NCI-H2196 (cell line): ENCODE data around the gene KCTD12.
"Not testable (repeated sequence)": the region's sequence is repeated elsewhere in the genome, so short reads cannot be mapped to it uniquely, and the experiment has no call there.

Source experiments
- DNase-seq: peaks from one replicate; lab custom pipeline; 2025; ENCODE audit not compliant: unreplicated experiment; lab: John Stamatoyannopoulos, UW

Gene KCTD12

DNA sequence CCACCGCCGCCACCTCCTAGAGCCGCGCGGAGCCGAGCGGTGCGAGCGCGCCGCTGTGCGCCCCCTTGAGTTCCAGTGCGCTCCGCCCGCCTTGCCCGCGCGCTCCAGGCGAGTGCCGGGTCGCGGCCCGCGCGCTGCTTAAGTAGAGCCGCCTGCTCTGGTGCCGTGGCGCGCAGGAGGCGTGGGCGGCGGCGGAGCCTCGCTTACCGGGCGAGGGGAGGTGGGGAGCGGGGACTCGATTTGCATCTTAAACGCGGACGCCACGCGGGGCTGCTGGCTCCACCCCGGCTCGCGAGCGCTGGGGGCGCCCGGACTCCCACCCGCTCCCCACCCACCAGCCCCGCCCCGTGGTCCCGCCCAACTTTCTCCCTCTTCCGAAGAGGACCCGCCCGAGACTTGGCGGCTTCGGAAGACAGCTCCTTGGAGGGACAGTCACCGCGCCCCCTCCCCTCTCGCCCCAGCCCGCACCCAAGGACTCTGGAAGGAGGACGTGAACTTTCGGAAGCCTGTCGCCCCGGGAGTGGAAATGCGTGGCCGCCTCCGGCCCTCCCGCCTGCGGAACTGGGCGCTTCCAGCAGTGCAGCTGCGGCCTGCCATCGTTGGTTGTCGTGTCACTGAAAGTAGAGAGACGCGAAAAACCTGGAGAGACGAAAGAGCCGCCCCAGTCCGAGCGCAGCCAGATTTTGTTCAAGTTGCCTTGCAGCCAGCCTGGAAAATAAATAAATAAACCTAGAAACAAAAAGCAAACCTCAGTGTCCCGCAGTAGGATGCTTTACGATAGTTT is at the start of gene KCTD12:
Gene KCTD12 (minus strand): TSS at position 114 of the 784 bp plus-strand sequence. CDS start 257 bp downstream, outside the sequence.
- no peak for DNase-seq

DNA sequence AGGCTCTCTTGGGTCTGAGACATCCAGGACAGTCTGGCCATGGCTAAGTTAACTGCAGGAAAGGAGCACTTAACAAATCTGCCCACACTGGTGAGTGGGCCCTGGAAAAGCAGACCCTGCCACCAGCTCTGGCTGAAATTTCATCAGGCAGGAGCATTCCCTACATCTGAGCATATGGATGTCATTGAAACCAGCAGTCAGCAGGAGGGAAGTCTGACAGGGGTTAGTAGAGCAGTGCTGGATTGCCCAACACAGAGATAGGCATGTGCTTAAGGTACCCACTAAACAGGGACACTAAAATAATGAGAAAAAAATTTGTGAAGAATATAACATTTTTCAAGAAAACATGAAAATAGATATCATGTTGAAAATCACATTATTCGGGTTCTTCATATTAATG is 48.5 kb upstream of the KCTD12 start:
- DNase-seq = no peak

- no peak for DNase-seq
Measured at GRCh38 chr13:76932076-76932475, 45.9 kb upstream of the KCTD12 start.

DNA sequence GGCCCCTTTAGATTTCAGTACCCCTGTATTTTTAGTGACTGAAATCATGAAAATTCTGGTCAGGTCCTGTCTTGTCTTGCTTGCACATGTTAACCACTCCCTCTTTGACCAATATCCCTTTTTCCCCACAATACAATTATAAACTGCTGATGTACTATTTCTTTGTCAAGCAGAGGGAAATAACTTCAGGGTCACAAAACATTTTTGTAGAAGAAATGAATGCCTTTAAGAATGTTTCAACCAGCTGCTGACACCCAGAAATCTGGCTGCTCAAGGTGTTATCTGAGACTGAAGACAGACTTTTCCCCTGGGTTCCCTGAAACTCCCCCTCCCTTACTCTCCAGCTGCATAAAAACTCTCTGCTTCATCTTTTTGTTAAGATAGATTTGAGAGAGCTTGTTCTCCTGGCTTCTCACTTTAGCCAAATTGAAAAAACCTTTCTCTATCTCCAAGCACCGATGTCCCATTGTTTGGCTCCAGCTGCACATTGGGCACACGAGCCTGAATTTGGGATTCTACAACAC is 43.7 kb upstream of the KCTD12 start:
- DNase-seq = no peak

DNA sequence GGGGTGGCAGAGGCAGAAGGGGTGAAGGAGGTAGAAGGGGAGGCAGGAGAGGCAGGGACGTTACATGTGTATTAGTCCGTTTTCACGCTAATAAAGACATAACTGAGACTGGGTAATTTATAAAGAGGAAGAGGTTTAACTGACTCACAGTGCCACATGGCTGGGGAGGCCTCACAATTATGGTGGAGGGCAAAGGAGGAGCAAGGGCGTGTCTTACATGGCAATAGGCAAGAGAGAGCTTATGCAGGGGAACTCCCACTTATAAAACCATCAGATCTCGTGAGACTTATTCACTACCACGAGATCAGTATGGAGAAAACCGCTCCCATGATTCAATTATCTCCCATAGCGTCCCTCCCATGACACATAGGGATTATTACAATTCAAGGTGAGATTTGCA is 43.1 kb upstream of the KCTD12 start:
- no peak for DNase-seq

DNA sequence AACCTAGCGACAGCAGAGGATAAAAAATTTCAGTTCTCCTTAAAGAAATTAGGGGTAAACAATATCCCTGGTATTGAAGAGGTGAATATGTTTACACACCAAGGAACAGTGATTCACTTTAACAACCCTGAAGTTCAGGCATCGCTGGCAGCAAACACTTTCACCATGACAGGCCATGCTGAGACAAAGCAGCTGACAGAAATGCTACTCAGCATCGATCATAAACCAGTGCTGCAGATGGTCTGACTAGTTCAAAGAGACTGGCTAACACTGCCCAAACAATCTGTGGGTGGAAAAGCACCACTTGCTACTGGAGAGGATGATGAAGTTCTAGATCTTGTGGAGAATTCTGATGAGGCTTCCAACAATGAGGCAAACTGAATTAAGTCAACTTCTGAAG is 42.3 kb upstream of the KCTD12 start:
- DNase-seq = no peak

GRCh38 chr13:76927955-76928354 is 41.8 kb upstream of the KCTD12 start:
- no peak for DNase-seq

GRCh38 chr13:76925115-76925514 is 38.9 kb upstream of the KCTD12 start:
- no peak for DNase-seq

- DNase-seq = no peak
Measured at GRCh38 chr13:76921516-76921915, 35.3 kb upstream of the KCTD12 start.

GRCh38 chr13:76917755-76918481 is 31.7 kb upstream of the KCTD12 start:
- not testable (repeated sequence) for DNase-seq

- no peak for DNase-seq
Measured at GRCh38 chr13:76917095-76917494, 30.9 kb upstream of the KCTD12 start.

GRCh38 chr13:76913898-76914297 is 27.7 kb upstream of the KCTD12 start:
- DNase-seq = no peak

DNA sequence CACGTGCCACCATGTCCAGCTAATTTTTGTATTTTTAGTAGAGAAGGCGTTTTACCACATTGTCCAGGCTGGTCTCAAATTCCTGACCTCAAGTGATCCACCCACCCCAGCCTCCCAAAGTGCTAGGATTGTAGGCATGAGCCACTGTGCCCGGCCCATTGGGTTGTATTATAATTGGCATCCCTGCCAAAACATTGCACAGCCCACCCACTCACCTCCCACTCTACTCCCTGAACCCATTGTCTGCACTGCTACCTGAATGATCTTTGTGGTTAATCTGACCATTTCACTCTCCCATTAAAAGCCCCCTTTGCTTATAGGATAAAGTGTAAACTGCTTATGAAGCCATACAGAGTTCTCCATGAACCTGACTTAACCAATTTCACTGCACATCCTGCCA is 26.3 kb upstream of the KCTD12 start:
- no peak for DNase-seq

GRCh38 chr13:76904507-76904906 is 18.3 kb upstream of the KCTD12 start:
- no peak for DNase-seq

DNA sequence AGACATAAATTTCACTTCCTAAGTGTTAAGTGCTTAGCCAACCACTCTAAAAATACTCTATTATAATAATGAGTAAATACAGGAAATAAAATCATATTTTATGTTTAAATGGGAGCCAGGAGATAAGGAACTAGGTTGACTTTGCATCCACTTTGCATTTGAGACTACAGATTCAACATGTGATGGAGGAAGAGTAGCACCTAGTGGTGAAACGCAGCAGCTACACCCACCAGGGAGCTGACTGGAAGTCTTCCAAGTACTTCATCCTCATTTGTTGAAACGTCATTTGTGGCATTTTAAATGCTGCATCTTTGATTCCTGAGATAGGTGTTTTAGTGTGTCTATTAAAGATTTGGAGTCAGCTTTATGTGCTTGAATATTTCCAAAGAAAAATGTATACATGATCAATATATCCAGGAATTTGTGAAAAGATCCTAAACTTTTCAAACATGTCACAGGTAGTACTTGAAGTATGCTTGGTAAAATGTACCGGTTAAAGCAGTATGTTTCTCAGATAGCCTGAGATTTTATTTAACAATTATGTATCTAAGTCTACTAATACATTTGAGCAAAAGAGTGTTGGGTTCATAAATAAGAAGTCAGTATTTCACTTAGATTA is 17.4 kb upstream of the KCTD12 start:
- peak; percentile 28 for DNase-seq

DNA sequence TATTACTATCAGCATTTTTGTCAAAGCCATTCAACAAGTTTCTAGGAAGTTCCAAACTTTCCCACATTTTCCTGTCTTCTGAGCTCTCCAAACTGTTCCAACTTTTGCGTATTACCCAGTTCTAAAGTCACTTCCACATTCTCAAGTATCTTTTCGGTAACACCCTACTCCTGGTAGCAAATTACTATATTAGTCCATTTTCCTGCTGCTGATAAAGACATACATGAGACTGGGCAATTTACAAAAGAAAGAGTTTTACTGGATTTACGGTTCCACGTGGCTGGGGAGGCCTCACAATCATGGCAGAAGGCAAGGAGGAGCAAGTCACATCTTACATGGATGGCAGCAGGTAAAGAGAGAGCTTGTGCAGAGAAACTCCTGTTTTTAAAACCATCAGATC is 12.9 kb upstream of the KCTD12 start:
- not testable (repeated sequence) for DNase-seq

- not testable (repeated sequence) for DNase-seq
Measured at GRCh38 chr13:76897171-76897570, 11.0 kb upstream of the KCTD12 start.

DNA sequence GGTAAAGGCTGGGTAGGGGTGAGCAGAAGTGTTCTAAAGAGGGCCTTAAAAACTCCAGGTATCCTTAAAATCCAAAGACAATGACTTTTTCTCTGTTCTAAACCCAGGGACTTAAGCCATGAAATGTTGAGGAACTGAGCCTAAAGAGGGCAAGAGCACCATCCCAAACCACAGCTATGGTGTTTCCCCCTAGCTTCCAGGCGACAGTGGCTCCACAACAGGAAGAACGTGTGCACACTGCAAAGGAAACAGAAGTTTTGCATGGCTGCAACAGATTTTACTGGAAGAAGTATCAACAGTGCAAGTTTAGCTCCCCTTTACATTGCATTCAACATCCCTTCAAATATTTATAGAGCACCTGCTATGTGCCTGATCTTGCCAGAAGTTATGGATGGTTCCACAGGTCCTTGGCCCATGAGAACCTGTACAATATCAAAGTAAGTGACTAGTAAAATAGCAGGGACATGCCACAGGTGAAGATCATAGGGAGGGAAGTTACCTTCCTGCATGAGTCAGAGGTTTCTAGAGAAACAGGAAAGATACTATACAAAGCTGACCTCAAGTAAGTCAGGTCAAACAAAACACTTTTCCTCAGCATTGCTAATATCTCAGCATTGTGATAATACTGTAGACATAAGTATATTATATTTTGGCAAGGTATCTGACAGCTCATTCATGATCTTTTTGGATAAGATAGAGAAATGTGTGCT is 8.4 kb upstream of the KCTD12 start:
- no peak for DNase-seq

GRCh38 chr13:76892488-76892887 is 6.3 kb upstream of the KCTD12 start:
- DNase-seq = no peak

DNA sequence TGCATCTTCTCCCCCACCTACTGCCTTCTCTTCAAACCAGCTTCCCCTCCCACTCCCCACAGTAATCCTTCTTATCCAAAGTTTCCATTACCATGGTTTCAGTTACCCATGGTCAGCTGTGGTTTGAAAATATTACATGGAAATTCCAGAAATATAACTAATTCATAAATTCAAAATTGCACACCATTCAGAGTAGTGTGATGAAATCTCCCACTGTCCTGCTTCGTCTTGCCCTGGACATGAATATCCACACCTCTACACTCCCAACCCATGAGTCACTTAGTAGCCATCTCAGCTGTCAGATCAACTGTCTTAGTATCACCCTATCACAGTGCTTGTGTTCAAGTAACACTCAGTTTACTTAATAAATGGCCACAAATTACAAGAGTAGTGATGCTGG is 3.8 kb upstream of the KCTD12 start:
- DNase-seq = no peak

- DNase-seq = no peak
Measured at GRCh38 chr13:76889254-76889653, 3.0 kb upstream of the KCTD12 start.
